Stimulated activated naive B cell treated with anti-CD40 and anti-IgM and Interleukin-4, amounts not matched to agents 10 μg/mL and 1 μg/mL and 100 μg/mL, for 72 hours (primary cell): Measurements from ENCODE around the gene RIOX2.

ENCODE experiments used
- ATAC-seq, 2 donors: fragments of 150-1000 bp; cut with Tn5 transposase; replicated peaks; 2 replicates each; pipeline ENCODE4 v1.10.0; 2021; ENCODE audit warnings: moderate library complexity in 1 of 2
- DNase-seq: peaks from one replicate; pipeline ENCODE4 v3.0.0; 2021
- H3K27ac Mint-ChIP-seq: one replicate; pipeline ENCODE4 v1.8.0; 2022; ENCODE audit warnings: mild to moderate bottlenecking, mixed read lengths
- H3K27me3 Mint-ChIP-seq, 2 donors: one replicate each; pipeline ENCODE4 v1.8.0; 2022; ENCODE audit warnings: mixed read lengths in 2 of 2
- H3K36me3 Mint-ChIP-seq, 2 donors: one replicate each; pipeline ENCODE4 v1.8.0; 2022; ENCODE audit warnings: mixed read lengths in 2 of 2, mild to moderate bottlenecking in 1 of 2
- H3K4me1 Mint-ChIP-seq, 2 donors: one replicate each; pipeline ENCODE4 v1.8.0; 2022; ENCODE audit warnings: mixed read lengths in 2 of 2, mild to moderate bottlenecking in 1 of 2
- H3K4me3 Mint-ChIP-seq, 2 donors: one replicate each; pipeline ENCODE4 v1.8.0; 2022; ENCODE audit warnings: mild to moderate bottlenecking in 2 of 2, mixed read lengths in 2 of 2, moderate library complexity in 1 of 2
- H3K9me3 Mint-ChIP-seq, 2 donors: one replicate each; pipeline ENCODE4 v1.8.0; 2022; ENCODE audit warnings: mixed read lengths in 2 of 2, mild to moderate bottlenecking in 1 of 2

RIOX2 gene

DNA sequence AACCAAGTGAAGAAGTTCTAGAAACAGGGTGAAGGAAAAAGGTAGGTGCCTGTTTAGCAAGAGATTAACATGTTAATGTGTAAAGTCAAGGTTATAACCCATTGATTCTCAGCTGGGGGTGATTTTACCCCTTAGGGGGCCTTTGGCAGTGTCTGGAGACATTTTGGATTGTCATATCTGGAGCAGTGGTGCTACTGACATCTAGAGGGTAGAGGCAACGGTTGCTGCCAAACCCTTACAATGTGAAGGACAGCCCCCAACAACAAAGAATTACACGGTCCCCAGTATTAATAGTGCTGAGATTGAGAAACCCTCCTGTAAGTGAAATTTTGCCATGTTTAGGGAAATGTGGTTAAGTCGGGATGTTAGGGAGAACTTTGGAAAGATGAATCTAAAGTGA is 75.7 kb downstream of the RIOX2 start:
- H3K9me3 Mint-ChIP-seq: no peaks in the 10 kb centered on the region
- H3K4me3 Mint-ChIP-seq: no peak overlapping the region
- peaks cover 2 to 3% of the 10 kb centered on the region in 2 donors for H3K36me3 Mint-ChIP-seq
- H3K27ac Mint-ChIP-seq: no peak overlapping the region
- peaks cover 2 to 12% of the 10 kb centered on the region in 2 donors for H3K4me1 Mint-ChIP-seq
- ATAC-seq (no peak), DNase-seq (no peak)
- no peaks in the 10 kb centered on the region for H3K27me3 Mint-ChIP-seq

DNA sequence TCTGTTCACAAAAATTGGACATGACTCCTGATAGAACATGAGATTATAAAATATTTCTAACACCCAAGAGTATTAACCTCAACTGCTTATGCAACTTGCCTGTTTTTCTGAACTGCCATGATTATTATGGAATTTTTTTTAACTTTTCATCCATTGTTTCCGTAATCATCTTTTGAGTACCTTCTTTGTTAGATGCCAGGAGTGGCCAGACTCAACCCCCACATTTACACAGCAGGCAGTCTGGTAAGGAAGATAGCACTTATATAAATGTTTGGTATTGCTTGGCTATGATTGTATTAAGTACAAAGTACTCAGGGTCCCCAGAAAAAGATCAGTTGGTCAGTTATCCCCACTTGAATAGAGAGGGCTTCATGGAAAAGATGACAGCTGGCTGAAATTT is 76.1 kb downstream of the RIOX2 start:
- no peak overlapping the region for H3K27ac Mint-ChIP-seq
- DNase-seq (no peak), ATAC-seq (no peak)
- peaks cover 2 to 12% of the 10 kb centered on the region in 2 donors for H3K4me1 Mint-ChIP-seq
- H3K9me3 Mint-ChIP-seq: no peaks in the 10 kb centered on the region
- peaks cover 2 to 3% of the 10 kb centered on the region in 2 donors for H3K36me3 Mint-ChIP-seq
- H3K4me3 Mint-ChIP-seq: no peak overlapping the region
- H3K27me3 Mint-ChIP-seq: no peaks in the 10 kb centered on the region

- no peak for ATAC-seq
- H3K4me3 Mint-ChIP-seq: no peak overlapping the region
These were observed 77.0 kb downstream of the RIOX2 start for GRCh38 chr3:97895216-97895615.

GRCh38 chr3:97892852-97893251 is 79.4 kb downstream of the RIOX2 start:
- ATAC-seq (no peak), DNase-seq (no peak)
- Mint-ChIP-seq H3K4me3 (no peak overlapping the region), H3K27ac (no peak overlapping the region), H3K9me3 (no peaks in the 10 kb centered on the region), H3K4me1 (peaks cover 2 to 12% of the 10 kb centered on the region in 2 donors), H3K36me3 (peaks cover 0 to 2% of the 10 kb centered on the region in 2 donors), H3K27me3 (no peaks in the 10 kb centered on the region)

More at GRCh38 chr3:97895216-97895615, 77.0 kb downstream of the RIOX2 start:
- Mint-ChIP-seq H3K27ac (no peak overlapping the region), H3K4me1 (peaks cover 2 to 12% of the 10 kb centered on the region in 2 donors), H3K36me3 (peaks cover 0 to 2% of the 10 kb centered on the region in 2 donors), H3K9me3 (no peaks in the 10 kb centered on the region), H3K27me3 (no peaks in the 10 kb centered on the region)
- no peak for DNase-seq
